NT2/D1 (cell line): ENCODE data around the gene ZNF621.

Experiments
- SUZ12 ChIP-seq: IDR thresholded peaks from 2 replicates; pipeline ENCODE4 v1.6.1; 2011; ENCODE audit not compliant: insufficient read length, insufficient read depth; ENCODE audit errors: extremely low read depth
- YY1 ChIP-seq: IDR thresholded peaks from 2 replicates; pipeline ENCODE4 v1.6.1; 2011; ENCODE audit not compliant: insufficient read length, insufficient read depth
- ZNF274 ChIP-seq: IDR thresholded peaks from 2 replicates; pipeline ENCODE4 v1.6.1; 2011; ENCODE audit warnings: mild to moderate bottlenecking, low read depth, low read length

GRCh38 chr3:40574661-40575060, 49.9 kb downstream of the ZNF621 start:
- no peak for TF ChIP-seq YY1
- TF ChIP-seq ZNF274 = no peak
- no peak for TF ChIP-seq SUZ12
